ENCODE measurements around the gene SRF. TPM values are rescaled to one million over a fixed set of nuclear protein-coding genes. Genes with fewer than 3 reads are reported as not detected.

The SRF gene
- total RNA-seq, 1 experiment from 2014 or later, result 25.4 TPM

- no peak overlapping the region for H3K27ac ChIP-seq
- intact Hi-C loops (cut with micrococcal nuclease; ENCODE audit: unreplicated experiment), result no loop called here
- TF ChIP-seq EZH2 (IDR thresholded peaks at IDR 0.05; ENCODE audit: low read depth) (no peak), CTCF (conservative IDR thresholded peaks at IDR 0.05) (no peak)
- H2AFZ ChIP-seq, result no peak overlapping the region
- DNase-seq, result no peak
- H4K20me1 ChIP-seq (ENCODE audit: insufficient read depth), result no peaks in the 10 kb centered on the region
- H3K9me2 ChIP-seq (ENCODE audit: insufficient read depth), result no peaks in the 10 kb centered on the region
- ChIA-PET POLR2A (ENCODE audit: unreplicated experiment) (interaction anchor here (0.7 kb wide), 1 partner anchor 33 kb away, joined by 6 read pairs; the partner anchor contains the start of gene CUL9), CTCF (no interaction called here)
- no peaks in the 10 kb centered on the region for H3K9me3 ChIP-seq (ENCODE audit: insufficient read depth, low read depth)
- no peaks in the 10 kb centered on the region for H3K79me2 ChIP-seq (ENCODE audit: low read depth)
- no peaks in the 10 kb centered on the region for H3K36me3 ChIP-seq (ENCODE audit: low read depth)
- no peaks in the 10 kb centered on the region for H3K27me3 ChIP-seq (ENCODE audit: insufficient read depth, low read depth)
- BruUV-seq (replicated peaks), result no TSS peak
- H3F3A ChIP-seq (ENCODE audit: insufficient read depth, low read depth), result no peaks in the 10 kb centered on the region
- no peak overlapping the region for H3K4me3 ChIP-seq
- no peaks in the 10 kb centered on the region for H3K4me1 ChIP-seq (replicated peaks; ENCODE audit: insufficient read depth)
- H3K4me2 ChIP-seq, result no peak overlapping the region
These were observed 21.8 kb upstream of the SRF start for GRCh38 chr6:43149265-43149664.

GRCh38 chr6:43150051-43150751 is 20.9 kb upstream of the SRF start:
- Histone ChIP-seq H3K4me2 (no peak overlapping the region), H3F3A (ENCODE audit: insufficient read depth, low read depth) (no peaks in the 10 kb centered on the region), H2AFZ (no peak overlapping the region), H4K20me1 (ENCODE audit: insufficient read depth) (no peaks in the 10 kb centered on the region), H3K36me3 (ENCODE audit: low read depth) (no peaks in the 10 kb centered on the region), H3K4me1 (replicated peaks; ENCODE audit: insufficient read depth) (no peaks in the 10 kb centered on the region), H3K79me2 (ENCODE audit: low read depth) (no peaks in the 10 kb centered on the region), H3K9me2 (ENCODE audit: insufficient read depth) (no peaks in the 10 kb centered on the region), H3K4me3 (no peak overlapping the region), H3K27me3 (ENCODE audit: insufficient read depth, low read depth) (no peaks in the 10 kb centered on the region), H3K27ac (no peak overlapping the region), H3K9me3 (ENCODE audit: insufficient read depth, low read depth) (no peaks in the 10 kb centered on the region)
- BruUV-seq (replicated peaks), result no TSS peak
- intact Hi-C loops (cut with micrococcal nuclease; ENCODE audit: unreplicated experiment), result no loop called here
- ChIA-PET CTCF (no interaction called here), POLR2A (ENCODE audit: unreplicated experiment) (no interaction called here)
- TF ChIP-seq EZH2 (IDR thresholded peaks at IDR 0.05; ENCODE audit: low read depth) (no peak), CTCF (conservative IDR thresholded peaks at IDR 0.05) (no peak)
- DNase-seq, result no peak

GRCh38 chr6:43159599-43159998 is 11.5 kb upstream of the SRF start:
- H3K36me3 ChIP-seq (ENCODE audit: low read depth), result no peaks in the 10 kb centered on the region
- H3K9me3 ChIP-seq (ENCODE audit: insufficient read depth, low read depth), result no peaks in the 10 kb centered on the region
- 0 out of 2 replicates have a peak, but pooled peaks cover 3% of the 10 kb centered on the region for H3F3A ChIP-seq (ENCODE audit: insufficient read depth, low read depth)
- no peak for DNase-seq
- BruUV-seq (replicated peaks), result no TSS peak
- CTCF ChIA-PET, result no interaction called here
- H2AFZ ChIP-seq, result no peak overlapping the region
- no peak for TF ChIP-seq EZH2 (IDR thresholded peaks at IDR 0.05; ENCODE audit: low read depth)
- no peak for TF ChIP-seq CTCF (conservative IDR thresholded peaks at IDR 0.05)
- H3K4me2 ChIP-seq, result no peak overlapping the region
- H3K4me3 ChIP-seq, result no peak overlapping the region
- no peak overlapping the region for H3K27ac ChIP-seq
- no peaks in the 10 kb centered on the region for H3K9me2 ChIP-seq (ENCODE audit: insufficient read depth)
- H4K20me1 ChIP-seq (ENCODE audit: insufficient read depth), result no peaks in the 10 kb centered on the region
- POLR2A ChIA-PET (ENCODE audit: unreplicated experiment), result no interaction called here
- H3K79me2 ChIP-seq (ENCODE audit: low read depth), result no peaks in the 10 kb centered on the region
- no peaks in the 10 kb centered on the region for H3K27me3 ChIP-seq (ENCODE audit: insufficient read depth, low read depth)
- intact Hi-C loops (cut with micrococcal nuclease; ENCODE audit: unreplicated experiment), result no loop called here
- no peaks in the 10 kb centered on the region for H3K4me1 ChIP-seq (replicated peaks; ENCODE audit: insufficient read depth)
